ENCODE measurements around the gene CD248. TPM values are rescaled to one million over a fixed set of nuclear protein-coding genes. Genes with fewer than 3 reads are reported as not detected.
"Not testable (repeated sequence)": the region's sequence is repeated elsewhere in the genome, so short reads cannot be mapped to it uniquely, and the experiment has no call there.

Gene CD248
- total RNA-seq, 2 experiments from 2014 or later, result 5.2 to 5.6 TPM

DNA sequence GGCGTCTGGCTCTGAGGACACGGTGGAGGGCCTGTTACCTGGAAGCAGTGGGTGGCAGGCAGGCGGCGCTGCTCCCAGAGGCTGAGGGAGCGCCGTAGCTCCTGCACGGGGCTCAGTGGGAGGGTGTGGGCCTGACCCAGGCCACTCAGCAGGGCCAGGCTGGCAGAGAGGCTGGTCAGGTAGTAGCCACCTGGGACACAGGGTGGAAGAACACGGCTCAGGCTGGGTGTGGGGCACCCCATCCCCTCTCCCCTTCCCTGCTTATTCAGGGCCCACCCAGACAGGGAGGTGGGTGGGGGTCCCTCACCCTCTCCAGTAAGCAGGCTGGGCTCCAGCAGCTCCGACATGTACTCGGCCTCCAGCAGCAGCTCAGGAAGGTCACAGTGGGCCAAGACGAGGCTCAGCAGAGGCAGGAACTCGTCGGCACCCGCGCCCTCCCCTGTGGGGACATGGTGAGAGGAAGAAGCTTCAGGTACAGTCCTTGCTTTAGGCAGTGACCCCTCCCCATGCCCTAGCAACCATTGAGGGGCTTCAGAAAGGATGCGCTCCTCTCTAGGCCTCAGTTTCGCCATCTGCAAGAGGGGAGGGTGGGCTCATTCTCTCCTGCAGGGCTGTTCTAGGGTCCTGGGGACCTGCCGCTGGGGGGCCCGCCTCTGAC is 16.5 kb upstream of the CD248 start:
- ChIA-PET POLR2A (no interaction called here), CTCF (interaction anchor here (8.5 kb wide), 1 partner anchor 18 kb away, joined by 111 read pairs; the partner anchor contains the start of gene CD248)

- CTCF ChIA-PET, result interaction anchor here (0.6 to 8.5 kb wide), 2 partner anchors 18 to 41 kb away, joined by 4 to 111 read pairs; partner anchors contain the start of gene CD248
- POLR2A ChIA-PET, result no interaction called here
These were observed 15.8 kb upstream of the CD248 start for GRCh38 chr11:66332371-66333219.

- ChIA-PET CTCF (interaction anchor here (0.6 to 8.5 kb wide), 2 partner anchors 17 to 42 kb away, joined by 4 to 111 read pairs; partner anchors contain the start of gene CD248), POLR2A (no interaction called here)
These were observed 14.9 kb upstream of the CD248 start for GRCh38 chr11:66331542-66332370.

DNA sequence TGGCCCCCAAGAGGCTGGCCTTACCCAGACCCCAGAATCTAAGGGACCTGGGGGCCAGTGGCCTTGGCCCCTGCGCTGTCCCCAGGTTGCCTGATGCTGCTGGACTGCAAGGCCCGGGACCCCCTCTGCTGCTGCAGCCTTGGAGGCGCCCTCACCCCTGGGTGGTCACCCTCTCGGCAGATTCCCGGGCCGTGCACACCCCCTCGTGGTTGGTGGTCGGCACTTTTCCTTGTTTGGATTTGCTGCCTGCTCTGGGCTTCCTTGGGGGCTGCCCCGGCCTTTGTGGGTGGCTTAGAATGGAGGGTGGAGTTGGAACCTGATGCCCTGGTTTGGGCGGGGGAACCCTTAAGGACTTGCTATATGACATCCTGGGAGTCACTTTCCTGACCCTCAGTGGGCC is 14.1 kb upstream of the CD248 start:
- CTCF ChIA-PET, result interaction anchor here (8.5 kb wide), 1 partner anchor 16 kb away, joined by 111 read pairs; the partner anchor contains the start of gene CD248
- POLR2A ChIA-PET, result no interaction called here

GRCh38 chr11:66329165-66329673 is 12.4 kb upstream of the CD248 start:
- ChIA-PET POLR2A (interaction anchor here (0.7 kb wide), 1 partner anchor 12 kb away, joined by 3 read pairs; no protein-coding TSS in a partner anchor), CTCF (interaction anchor here (0.7 to 8.5 kb wide), 5 partner anchors 14 to 209 kb away, joined by 3 to 111 read pairs (median 5); partner anchors contain the start of genes BRMS1 and CD248)

DNA sequence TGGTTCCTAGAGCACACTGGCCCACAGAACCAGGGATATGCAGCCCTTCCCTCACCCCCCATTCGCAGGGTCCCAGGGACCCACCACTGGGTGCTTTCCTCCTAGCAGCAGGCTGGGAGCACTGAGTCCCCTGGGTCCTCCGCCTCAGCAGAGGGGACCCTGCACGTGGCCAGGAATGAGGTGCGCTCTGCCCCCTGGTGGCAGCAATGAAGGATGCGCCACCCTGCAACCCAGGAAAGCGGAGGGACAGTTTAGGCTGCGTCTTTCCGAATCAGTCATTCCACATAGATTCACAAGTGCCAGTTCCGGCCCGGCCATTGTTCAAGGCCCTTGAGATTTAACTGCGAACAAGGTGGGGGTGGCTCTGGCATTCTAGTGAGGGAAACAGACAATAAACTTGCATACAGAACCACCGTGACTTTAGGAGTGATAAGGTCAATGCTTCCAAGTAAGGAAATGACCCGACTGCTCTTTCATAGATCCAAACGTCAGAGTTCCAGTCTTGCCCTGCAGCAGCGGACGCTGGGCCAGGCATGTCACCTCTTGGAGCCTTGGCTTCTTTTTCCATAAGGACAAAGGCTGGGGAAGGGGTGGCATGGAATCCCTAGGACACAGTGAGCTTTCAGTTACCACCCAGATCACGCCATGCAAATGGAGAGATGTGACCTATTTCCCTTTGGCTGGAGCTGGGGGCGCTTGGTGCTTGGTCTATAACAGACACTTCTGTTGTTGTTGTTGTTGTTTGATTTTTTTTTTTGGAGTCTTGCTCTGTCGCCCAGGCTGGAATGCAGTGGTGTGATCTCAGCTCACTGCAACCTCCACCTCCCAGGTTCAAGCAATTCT is 11.7 kb upstream of the CD248 start:
- ChIA-PET POLR2A (interaction anchor here (0.7 kb wide), 1 partner anchor 11 kb away, joined by 3 read pairs; no protein-coding TSS in a partner anchor), CTCF (interaction anchor here (0.9 to 8.5 kb wide), 4 partner anchors 13 to 79 kb away, joined by 4 to 111 read pairs (median 5); partner anchors contain the start of genes BRMS1 and CD248)

- POLR2A ChIA-PET, result no interaction called here
- CTCF ChIA-PET, result no interaction called here
These were observed 11.1 kb upstream of the CD248 start for GRCh38 chr11:66328031-66328301.

DNA sequence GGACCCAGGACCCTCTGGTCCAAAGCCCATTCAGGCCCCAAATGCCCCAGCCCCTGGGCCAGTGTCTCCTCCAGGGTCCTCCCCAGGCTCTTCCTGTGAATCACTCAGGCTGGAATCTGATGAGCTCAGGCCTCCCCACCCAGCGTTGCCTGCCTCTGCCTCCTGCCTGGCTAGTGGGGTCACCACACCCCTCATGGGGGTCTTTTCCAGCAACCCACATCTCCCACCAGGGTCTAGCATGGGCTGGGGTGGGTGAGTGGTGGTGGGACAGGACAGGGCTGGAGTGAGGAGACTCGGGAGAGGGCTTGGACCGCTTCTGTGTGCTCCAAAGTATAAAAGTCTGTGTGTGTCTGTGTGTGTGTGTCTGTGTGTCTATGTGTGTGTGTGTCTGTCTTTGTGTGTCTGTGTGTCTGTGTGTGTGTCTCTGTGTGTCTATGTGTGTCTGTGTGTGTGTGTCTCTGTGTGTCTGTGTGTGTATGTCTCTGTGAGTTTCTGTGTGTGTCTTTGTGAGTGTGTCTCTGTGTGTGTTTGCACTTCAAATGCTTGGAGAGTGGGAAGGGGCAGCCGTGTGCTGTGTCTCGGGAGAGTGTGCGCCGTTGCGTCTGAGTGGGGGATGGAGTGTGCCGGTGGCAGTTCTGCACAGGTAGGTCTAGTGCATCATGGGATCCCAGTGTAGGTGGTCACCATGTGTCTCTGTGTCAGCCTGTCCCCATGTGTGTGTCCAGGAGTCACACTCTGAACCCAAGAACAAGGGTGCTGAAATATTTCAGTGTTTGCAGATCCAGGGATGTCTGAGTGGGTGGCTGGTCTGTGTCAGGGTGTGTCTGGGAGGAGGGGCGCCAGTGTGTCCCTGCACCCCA is 10.6 kb upstream of the CD248 start:
- ChIA-PET POLR2A (no interaction called here), CTCF (interaction anchor here (1.0 to 1.6 kb wide), 4 partner anchors 8 to 16 kb away, joined by 3 to 11 read pairs (median 4); no protein-coding TSS in a partner anchor)

DNA sequence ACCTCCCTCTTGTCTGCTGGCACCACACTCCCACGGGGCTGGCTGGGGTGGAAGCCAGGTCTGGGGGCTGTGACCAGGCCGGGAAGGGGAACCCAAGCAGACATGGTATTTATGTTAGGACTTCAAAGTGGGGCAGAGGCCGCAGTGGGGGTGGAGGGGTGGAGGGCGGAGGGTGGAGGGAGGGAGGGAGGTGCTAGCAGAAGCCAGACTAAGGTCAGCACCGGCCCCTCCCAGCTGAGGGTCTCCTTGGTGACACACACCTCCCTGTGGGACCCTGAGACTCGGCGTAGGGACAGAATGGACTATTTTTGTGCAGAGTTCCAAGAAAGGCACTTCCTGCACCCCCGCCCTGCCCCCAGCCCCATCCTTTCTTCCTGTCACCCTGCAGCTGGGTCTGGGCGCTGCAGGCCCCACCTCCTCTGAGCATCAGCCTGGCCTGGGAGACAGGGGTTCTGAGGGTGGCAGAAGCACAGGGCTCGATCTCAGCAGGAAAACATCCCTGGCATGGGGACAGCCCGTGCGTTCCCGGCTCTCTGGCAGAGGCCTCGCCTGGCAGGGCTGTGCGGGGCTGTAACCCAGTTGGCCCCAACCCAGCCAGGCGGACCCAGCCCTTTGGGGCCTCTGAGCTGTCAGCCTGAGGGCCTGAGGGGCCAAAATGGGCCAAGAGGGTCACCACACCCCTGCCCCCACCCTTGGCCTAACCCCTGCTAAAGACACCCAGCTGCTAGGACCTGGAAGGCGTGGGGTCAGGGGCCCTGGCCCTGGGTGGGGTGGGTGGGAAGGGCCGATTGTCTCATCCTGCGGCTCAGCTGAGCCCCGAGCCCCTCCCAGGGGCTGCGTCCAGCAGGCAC is 9.6 kb upstream of the CD248 start:
- ChIA-PET CTCF (interaction anchor here (0.6 to 1.6 kb wide), 5 partner anchors 8 to 103 kb away, joined by 3 to 11 read pairs (median 4); no protein-coding TSS in a partner anchor), POLR2A (interaction anchor here (0.7 kb wide), 1 partner anchor 9 kb away, joined by 3 read pairs; no protein-coding TSS in a partner anchor)

- ChIA-PET POLR2A (interaction anchor here (1.1 kb wide), 1 partner anchor 12 kb away, joined by 5 read pairs; no protein-coding TSS in a partner anchor), CTCF (interaction anchor here (0.6 to 1.8 kb wide), 3 partner anchors 8 to 46 kb away, joined by 3 to 5 read pairs (median 5); partner anchors contain the start of gene CD248)
These were observed 8.4 kb upstream of the CD248 start for GRCh38 chr11:66325263-66325671.

DNA sequence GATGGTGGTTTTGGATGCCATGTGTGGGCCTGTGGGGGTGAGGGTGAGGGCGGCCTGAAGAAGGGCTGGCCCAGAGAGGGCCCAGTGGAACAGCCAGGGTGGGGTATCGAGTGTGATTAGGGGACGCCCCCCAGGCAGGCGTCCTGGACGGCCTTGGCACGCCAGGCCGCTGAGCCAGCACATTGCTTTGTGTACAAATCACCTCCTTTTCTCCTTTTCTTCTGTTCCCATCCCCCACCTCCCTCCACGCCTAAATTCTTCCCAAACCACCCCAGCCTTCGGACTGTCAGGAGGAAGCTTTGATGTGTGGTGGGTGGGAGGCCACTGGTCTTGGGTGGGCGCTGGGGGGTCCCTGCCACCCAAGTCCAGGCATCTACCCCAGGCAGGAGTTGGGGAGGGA is 7.8 kb upstream of the CD248 start:
- POLR2A ChIA-PET, result interaction anchor here (1.1 kb wide), 1 partner anchor 12 kb away, joined by 5 read pairs; no protein-coding TSS in a partner anchor
- CTCF ChIA-PET, result interaction anchor here (0.7 to 1.8 kb wide), 2 partner anchors 7 to 12 kb away, joined by 3 to 5 read pairs; partner anchors contain the start of gene CD248

- ChIA-PET POLR2A (no interaction called here), CTCF (no interaction called here)
These were observed 6.8 kb upstream of the CD248 start for GRCh38 chr11:66323684-66324083.

- ChIA-PET CTCF (no interaction called here), POLR2A (interaction anchor here (1.3 kb wide), 1 partner anchor 11 kb away, joined by 3 read pairs; no protein-coding TSS in a partner anchor)
These were observed 6.0 kb upstream of the CD248 start for GRCh38 chr11:66322732-66323427.

- POLR2A ChIA-PET, result no interaction called here
- CTCF ChIA-PET, result interaction anchor here (1.2 kb wide), 1 partner anchor 9 kb away, joined by 5 read pairs; no protein-coding TSS in a partner anchor
These were observed 4.8 kb upstream of the CD248 start for GRCh38 chr11:66321606-66322005.

- POLR2A ChIA-PET, CTCF ChIA-PET: not testable (repeated sequence)
These were observed 3.9 kb upstream of the CD248 start for GRCh38 chr11:66320748-66321147.

GRCh38 chr11:66320289-66320688 is 3.4 kb upstream of the CD248 start:
- POLR2A ChIA-PET, CTCF ChIA-PET: not testable (repeated sequence)
